ENCODE results near the gene PCDHGA7. TPM values are rescaled to one million over a fixed set of nuclear protein-coding genes. Genes with fewer than 3 reads are reported as not detected.
"Not testable (repeated sequence)": the region's sequence is repeated elsewhere in the genome, so short reads cannot be mapped to it uniquely, and the experiment has no call there.

The PCDHGA7 gene
- total RNA-seq, 1 donor from 2014 or later, result 1.6 TPM

DNA sequence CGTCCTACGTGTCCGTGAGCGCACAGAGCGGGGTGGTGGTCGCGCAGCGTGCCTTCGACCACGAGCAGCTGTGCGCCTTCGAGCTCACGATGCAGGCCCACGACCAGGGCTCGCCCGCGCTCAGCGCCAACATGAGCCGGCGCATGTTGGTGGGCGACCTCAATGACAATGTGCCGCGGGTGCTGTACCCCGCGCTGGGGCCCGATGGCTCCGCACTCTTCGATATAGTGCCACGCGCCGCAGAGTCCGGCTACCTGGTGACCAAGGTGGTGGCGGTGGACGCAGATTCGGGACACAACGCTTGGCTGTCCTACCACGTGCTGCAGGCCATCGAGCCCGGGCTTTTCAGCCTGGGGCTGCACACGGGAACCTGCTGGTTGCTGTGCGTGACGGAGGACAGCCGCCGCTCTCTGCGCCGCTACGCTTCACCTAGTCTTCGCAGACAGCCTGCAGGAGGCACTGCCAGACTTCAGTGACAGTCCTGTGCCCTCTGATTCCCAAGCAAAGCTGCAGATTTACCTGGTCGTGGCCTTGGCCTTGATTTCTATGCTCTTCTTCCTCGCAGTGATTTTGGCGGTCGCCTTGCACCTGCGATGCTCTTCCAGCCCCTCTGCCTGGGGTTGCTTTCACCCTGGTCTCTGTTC, 45.4 kb downstream of the PCDHGA7 start:
- Mint-ChIP-seq H3K9me3 (peaks cover 20% of the 10 kb centered on the region), H3K27ac (no peak overlapping the region), H3K27me3 (peaks cover 51% of the 10 kb centered on the region), H3K4me3 (no peak overlapping the region), H3K36me3 (ENCODE audit: low read depth) (peaks cover 5% of the 10 kb centered on the region), H3K4me1 (peaks cover 16% of the 10 kb centered on the region)
- intact Hi-C loops (cut with micrococcal nuclease), result no loop called here
- ATAC-seq (ENCODE audit: low read depth) (no peak), DNase-seq (no peak)
- POLR2A ChIA-PET, result no interaction called here
- no peak for TF ChIP-seq CTCF (IDR thresholded peaks at IDR 0.05)
- CTCF ChIA-PET, result interaction anchor here (0.7 to 1.4 kb wide), 2 partner anchors 11 to 85 kb away, joined by 3 read pairs; partner anchors contain the start of gene PCDHGB7

DNA sequence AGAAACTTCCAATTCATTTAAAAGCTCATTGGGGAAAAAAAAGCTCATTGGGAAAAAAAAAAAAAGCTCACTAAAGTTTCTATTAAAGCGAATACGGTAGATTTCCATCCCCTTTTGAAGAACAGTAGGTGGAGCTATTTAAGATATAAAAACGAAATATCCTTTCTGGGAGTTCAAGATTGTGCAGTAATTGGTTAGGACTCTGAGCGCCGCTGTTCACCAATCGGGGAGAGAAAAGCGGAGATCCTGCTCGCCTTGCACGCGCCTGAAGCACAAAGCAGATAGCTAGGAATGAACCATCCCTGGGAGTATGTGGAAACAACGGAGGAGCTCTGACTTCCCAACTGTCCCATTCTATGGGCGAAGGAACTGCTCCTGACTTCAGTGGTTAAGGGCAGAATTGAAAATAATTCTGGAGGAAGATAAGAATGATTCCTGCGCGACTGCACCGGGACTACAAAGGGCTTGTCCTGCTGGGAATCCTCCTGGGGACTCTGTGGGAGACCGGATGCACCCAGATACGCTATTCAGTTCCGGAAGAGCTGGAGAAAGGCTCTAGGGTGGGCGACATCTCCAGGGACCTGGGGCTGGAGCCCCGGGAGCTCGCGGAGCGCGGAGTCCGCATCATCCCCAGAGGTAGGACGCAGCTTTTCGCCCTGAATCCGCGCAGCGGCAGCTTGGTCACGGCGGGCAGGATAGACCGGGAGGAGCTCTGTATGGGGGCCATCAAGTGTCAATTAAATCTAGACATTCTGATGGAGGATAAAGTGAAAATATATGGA, 48.0 kb downstream of the PCDHGA7 start, which contains the start of gene PCDHGA12:
TSS of gene PCDHGA12 (plus strand) at position 176 of the 782 bp plus-strand sequence. CDS start at position 429, 253 bp downstream.
- Mint-ChIP-seq H3K9me3 (peaks cover 19% of the 10 kb centered on the region), H3K4me3 (peak within 1 kb of the TSS; percentile 80), H3K27ac (peak within 1 kb of the TSS; percentile 76), H3K4me1 (peaks cover 16% of the 10 kb centered on the region), H3K27me3 (peaks cover 46% of the 10 kb centered on the region), H3K36me3 (ENCODE audit: low read depth) (peaks cover 7% of the 10 kb centered on the region)
- ATAC-seq (ENCODE audit: low read depth), result peak; percentile 86
- no peak for DNase-seq
- no peak for TF ChIP-seq CTCF (IDR thresholded peaks at IDR 0.05)
- ChIA-PET POLR2A (interaction anchor here (1.0 to 1.9 kb wide), 4 partner anchors 81 to 134 kb away, joined by 3 to 8 read pairs (median 5); partner anchors contain the start of gene TAF7), CTCF (interaction anchor here (0.6 to 3.3 kb wide), 25 partner anchors 10 to 210 kb away, joined by 3 to 58 read pairs (median 4); partner anchors contain the start of genes PCDHB14, PCDHGA10, PCDHGA11 and PCDHGC3)
- intact Hi-C loops (cut with micrococcal nuclease), result loop anchor here (1.0 to 2.0 kb wide), 4 partner anchors 46 to 128 kb away; no protein-coding TSS in a partner anchor

GRCh38 chr5:141431286-141431685, 48.7 kb downstream of the PCDHGA7 start:
- peak overlapping the region; percentile 53 for H3K27ac Mint-ChIP-seq
- ATAC-seq (ENCODE audit: low read depth), result peak; percentile 38
- H3K36me3 Mint-ChIP-seq (ENCODE audit: low read depth), result peaks cover 7% of the 10 kb centered on the region
- intact Hi-C loops (cut with micrococcal nuclease), result loop anchor here (2.0 kb wide), 2 partner anchors 46 to 82 kb away; no protein-coding TSS in a partner anchor
- no peak for DNase-seq
- ChIA-PET CTCF (interaction anchor here (1.5 to 3.3 kb wide), 12 partner anchors 11 to 208 kb away, joined by 3 to 58 read pairs (median 10); partner anchors contain the start of genes PCDHB14, PCDHGA10, PCDHGA11 and TAF7), POLR2A (interaction anchor here (1.0 to 1.9 kb wide), 3 partner anchors 111 to 133 kb away, joined by 3 to 8 read pairs (median 7); partner anchors contain the start of gene TAF7)
- H3K4me1 Mint-ChIP-seq, result peaks cover 16% of the 10 kb centered on the region
- H3K9me3 Mint-ChIP-seq, result peaks cover 19% of the 10 kb centered on the region
- TF ChIP-seq CTCF (IDR thresholded peaks at IDR 0.05), result no peak
- peak overlapping the region; percentile 80 for H3K4me3 Mint-ChIP-seq
- peaks cover 41% of the 10 kb centered on the region for H3K27me3 Mint-ChIP-seq

DNA sequence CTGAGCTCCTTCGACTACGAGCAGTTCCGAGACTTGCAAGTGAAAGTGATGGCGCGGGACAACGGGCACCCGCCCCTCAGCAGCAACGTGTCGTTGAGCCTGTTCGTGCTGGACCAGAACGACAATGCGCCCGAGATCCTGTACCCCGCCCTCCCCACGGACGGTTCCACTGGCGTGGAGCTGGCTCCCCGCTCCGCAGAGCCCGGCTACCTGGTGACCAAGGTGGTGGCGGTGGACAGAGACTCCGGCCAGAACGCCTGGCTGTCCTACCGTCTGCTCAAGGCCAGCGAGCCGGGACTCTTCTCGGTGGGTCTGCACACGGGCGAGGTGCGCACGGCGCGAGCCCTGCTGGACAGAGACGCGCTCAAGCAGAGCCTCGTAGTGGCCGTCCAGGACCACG, 49.8 kb downstream of the PCDHGA7 start:
- peak overlapping the region; percentile 80 for H3K4me3 Mint-ChIP-seq
- CTCF ChIA-PET, result interaction anchor here (2.4 to 2.8 kb wide), 3 partner anchors 19 to 132 kb away, joined by 11 to 58 read pairs (median 27); partner anchors contain the start of gene PCDHGA10
- ATAC-seq (ENCODE audit: low read depth); POLR2A ChIA-PET; DNase-seq; H3K27ac Mint-ChIP-seq; H3K36me3 Mint-ChIP-seq (ENCODE audit: low read depth); intact Hi-C loops (cut with micrococcal nuclease): not testable (repeated sequence)
- H3K27me3 Mint-ChIP-seq, result peaks cover 34% of the 10 kb centered on the region
- H3K9me3 Mint-ChIP-seq, result peaks cover 19% of the 10 kb centered on the region
- H3K4me1 Mint-ChIP-seq, result peaks cover 16% of the 10 kb centered on the region

DNA sequence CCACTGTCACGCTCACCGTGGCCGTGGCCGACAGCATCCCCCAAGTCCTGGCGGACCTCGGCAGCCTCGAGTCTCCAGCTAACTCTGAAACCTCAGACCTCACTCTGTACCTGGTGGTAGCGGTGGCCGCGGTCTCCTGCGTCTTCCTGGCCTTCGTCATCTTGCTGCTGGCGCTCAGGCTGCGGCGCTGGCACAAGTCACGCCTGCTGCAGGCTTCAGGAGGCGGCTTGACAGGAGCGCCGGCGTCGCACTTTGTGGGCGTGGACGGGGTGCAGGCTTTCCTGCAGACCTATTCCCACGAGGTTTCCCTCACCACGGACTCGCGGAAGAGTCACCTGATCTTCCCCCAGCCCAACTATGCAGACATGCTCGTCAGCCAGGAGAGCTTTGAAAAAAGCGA, 50.2 kb downstream of the PCDHGA7 start:
- CTCF ChIA-PET; ATAC-seq (ENCODE audit: low read depth); intact Hi-C loops (cut with micrococcal nuclease); H3K27ac Mint-ChIP-seq; DNase-seq; H3K36me3 Mint-ChIP-seq (ENCODE audit: low read depth); POLR2A ChIA-PET; H3K4me3 Mint-ChIP-seq: not testable (repeated sequence)
- Mint-ChIP-seq H3K9me3 (peaks cover 19% of the 10 kb centered on the region), H3K4me1 (peaks cover 16% of the 10 kb centered on the region), H3K27me3 (peaks cover 30% of the 10 kb centered on the region)

Data from activated B cell treated with CpG ODN at 0.5 μM for 24 hours (primary cell).